H1 (cell line): Measurements from ENCODE around the gene ZIC5. TPM values are rescaled to one million over a fixed set of nuclear protein-coding genes. Genes with fewer than 3 reads are reported as not detected.

ENCODE experiments used
- KDM4A ChIP-seq: IDR thresholded peaks from one replicate; pipeline ENCODE4 v1.7.1; 2012; ENCODE audit warnings: low read depth, mild to moderate bottlenecking, moderate library complexity, low read length, inconsistent platforms; ENCODE audit not compliant: severe bottlenecking
- polyA plus RNA-seq, 7 experiments: library from polyadenylated mRNA; depleted of rRNA in 3 of 7; stranded (reverse) in 5 of 7; unstranded in 2 of 7; fragments of >200 nt in 5 of 7; fragments of 200-250 nt in 2 of 7; gene quantifications; 1 replicate in 5 of 7; 2 replicates in 1 of 7; 4 replicates in 1 of 7; pipeline versions ENCODE4 v1.2.1 to v1.2.3, GENCODE V29; 2011 to 2013; ENCODE audit warnings: missing spikeins in 2 of 7, mixed read lengths in 2 of 7
- total RNA-seq: library from RNA; stranded (reverse); fragmentation: NEBNext Ultra II Directional; extraction: Animal tissue kit (Norgen Biotek cat#: 25700); gene quantifications from 2 replicates; pipeline ENCODE4 v1.2.1, GENCODE V29; 2021
- TF ChIP-seq, protein P1 (sequence below): fragments of 300-600 bp; sonication (generic); IDR thresholded peaks from 2 replicates; pipeline ENCODE4 v1.7.1; 2012; ENCODE audit warnings: low read length, moderate library complexity, mild to moderate bottlenecking, inconsistent platforms; ENCODE audit not compliant: insufficient replicate concordance
- TF ChIP-seq, protein P2 (sequence below): IDR thresholded peaks from 2 replicates; pipeline ENCODE4 v1.6.1; 2012; ENCODE audit warnings: inconsistent platforms
- TF ChIP-seq, protein P3 (sequence below), 3 experiments: IDR thresholded peaks; 1 replicate in 2 of 3; 2 replicates in 1 of 3; pipeline versions ENCODE4 v1.5.1 to v1.6.1; 2011; ENCODE audit warnings: low read length in 3 of 3, mild to moderate bottlenecking in 3 of 3, inconsistent platforms in 2 of 3, low read depth in 1 of 3, moderate library complexity in 1 of 3; ENCODE audit not compliant: insufficient read depth in 1 of 3; ENCODE audit errors: control extremely low read depth in 1 of 3
- TF ChIP-seq, protein P4 (sequence below): IDR thresholded peaks from 2 replicates; pipeline ENCODE4 v1.6.1; 2011; ENCODE audit warnings: low read depth, mild to moderate bottlenecking, low read length; ENCODE audit not compliant: insufficient read depth

ZIC5 gene
- total and polyA plus RNA-seq, 2 of the 8 experiments (the other 6 are each of a cell fraction or from before 2014, with no cell fraction given): 14.2 to 52.7 TPM

DNA sequence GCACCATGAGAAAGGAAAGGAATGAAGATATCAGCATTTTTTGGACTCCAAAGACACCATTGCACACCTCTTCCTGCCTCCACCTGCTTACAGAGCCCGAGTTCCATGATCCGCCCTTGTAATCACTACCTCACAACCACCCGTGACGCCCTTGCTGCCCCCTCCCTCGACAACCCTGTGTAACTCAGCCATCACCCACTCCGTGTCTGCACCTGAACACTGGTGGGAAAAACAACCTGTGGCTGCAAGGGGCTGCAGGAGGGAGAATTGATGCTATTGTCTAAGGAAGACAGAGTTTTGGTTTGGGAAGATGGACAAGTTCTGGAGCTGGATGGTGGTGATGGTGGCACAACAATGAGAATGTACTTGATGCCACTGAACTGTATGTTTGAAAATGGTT lies 27.0 kb downstream of the ZIC5 start (continued):
- TF ChIP-seq, protein P1, sequence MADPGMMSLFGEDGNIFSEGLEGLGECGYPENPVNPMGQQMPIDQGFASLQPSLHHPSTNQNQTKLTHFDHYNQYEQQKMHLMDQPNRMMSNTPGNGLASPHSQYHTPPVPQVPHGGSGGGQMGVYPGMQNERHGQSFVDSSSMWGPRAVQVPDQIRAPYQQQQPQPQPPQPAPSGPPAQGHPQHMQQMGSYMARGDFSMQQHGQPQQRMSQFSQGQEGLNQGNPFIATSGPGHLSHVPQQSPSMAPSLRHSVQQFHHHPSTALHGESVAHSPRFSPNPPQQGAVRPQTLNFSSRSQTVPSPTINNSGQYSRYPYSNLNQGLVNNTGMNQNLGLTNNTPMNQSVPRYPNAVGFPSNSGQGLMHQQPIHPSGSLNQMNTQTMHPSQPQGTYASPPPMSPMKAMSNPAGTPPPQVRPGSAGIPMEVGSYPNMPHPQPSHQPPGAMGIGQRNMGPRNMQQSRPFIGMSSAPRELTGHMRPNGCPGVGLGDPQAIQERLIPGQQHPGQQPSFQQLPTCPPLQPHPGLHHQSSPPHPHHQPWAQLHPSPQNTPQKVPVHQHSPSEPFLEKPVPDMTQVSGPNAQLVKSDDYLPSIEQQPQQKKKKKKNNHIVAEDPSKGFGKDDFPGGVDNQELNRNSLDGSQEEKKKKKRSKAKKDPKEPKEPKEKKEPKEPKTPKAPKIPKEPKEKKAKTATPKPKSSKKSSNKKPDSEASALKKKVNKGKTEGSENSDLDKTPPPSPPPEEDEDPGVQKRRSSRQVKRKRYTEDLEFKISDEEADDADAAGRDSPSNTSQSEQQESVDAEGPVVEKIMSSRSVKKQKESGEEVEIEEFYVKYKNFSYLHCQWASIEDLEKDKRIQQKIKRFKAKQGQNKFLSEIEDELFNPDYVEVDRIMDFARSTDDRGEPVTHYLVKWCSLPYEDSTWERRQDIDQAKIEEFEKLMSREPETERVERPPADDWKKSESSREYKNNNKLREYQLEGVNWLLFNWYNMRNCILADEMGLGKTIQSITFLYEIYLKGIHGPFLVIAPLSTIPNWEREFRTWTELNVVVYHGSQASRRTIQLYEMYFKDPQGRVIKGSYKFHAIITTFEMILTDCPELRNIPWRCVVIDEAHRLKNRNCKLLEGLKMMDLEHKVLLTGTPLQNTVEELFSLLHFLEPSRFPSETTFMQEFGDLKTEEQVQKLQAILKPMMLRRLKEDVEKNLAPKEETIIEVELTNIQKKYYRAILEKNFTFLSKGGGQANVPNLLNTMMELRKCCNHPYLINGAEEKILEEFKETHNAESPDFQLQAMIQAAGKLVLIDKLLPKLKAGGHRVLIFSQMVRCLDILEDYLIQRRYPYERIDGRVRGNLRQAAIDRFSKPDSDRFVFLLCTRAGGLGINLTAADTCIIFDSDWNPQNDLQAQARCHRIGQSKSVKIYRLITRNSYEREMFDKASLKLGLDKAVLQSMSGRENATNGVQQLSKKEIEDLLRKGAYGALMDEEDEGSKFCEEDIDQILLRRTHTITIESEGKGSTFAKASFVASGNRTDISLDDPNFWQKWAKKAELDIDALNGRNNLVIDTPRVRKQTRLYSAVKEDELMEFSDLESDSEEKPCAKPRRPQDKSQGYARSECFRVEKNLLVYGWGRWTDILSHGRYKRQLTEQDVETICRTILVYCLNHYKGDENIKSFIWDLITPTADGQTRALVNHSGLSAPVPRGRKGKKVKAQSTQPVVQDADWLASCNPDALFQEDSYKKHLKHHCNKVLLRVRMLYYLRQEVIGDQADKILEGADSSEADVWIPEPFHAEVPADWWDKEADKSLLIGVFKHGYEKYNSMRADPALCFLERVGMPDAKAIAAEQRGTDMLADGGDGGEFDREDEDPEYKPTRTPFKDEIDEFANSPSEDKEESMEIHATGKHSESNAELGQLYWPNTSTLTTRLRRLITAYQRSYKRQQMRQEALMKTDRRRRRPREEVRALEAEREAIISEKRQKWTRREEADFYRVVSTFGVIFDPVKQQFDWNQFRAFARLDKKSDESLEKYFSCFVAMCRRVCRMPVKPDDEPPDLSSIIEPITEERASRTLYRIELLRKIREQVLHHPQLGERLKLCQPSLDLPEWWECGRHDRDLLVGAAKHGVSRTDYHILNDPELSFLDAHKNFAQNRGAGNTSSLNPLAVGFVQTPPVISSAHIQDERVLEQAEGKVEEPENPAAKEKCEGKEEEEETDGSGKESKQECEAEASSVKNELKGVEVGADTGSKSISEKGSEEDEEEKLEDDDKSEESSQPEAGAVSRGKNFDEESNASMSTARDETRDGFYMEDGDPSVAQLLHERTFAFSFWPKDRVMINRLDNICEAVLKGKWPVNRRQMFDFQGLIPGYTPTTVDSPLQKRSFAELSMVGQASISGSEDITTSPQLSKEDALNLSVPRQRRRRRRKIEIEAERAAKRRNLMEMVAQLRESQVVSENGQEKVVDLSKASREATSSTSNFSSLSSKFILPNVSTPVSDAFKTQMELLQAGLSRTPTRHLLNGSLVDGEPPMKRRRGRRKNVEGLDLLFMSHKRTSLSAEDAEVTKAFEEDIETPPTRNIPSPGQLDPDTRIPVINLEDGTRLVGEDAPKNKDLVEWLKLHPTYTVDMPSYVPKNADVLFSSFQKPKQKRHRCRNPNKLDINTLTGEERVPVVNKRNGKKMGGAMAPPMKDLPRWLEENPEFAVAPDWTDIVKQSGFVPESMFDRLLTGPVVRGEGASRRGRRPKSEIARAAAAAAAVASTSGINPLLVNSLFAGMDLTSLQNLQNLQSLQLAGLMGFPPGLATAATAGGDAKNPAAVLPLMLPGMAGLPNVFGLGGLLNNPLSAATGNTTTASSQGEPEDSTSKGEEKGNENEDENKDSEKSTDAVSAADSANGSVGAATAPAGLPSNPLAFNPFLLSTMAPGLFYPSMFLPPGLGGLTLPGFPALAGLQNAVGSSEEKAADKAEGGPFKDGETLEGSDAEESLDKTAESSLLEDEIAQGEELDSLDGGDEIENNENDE: no peak
- TF ChIP-seq KDM4A: no peak
- TF ChIP-seq, protein P2, sequence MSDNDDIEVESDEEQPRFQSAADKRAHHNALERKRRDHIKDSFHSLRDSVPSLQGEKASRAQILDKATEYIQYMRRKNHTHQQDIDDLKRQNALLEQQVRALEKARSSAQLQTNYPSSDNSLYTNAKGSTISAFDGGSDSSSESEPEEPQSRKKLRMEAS: no peak
- TF ChIP-seq, protein P3, sequence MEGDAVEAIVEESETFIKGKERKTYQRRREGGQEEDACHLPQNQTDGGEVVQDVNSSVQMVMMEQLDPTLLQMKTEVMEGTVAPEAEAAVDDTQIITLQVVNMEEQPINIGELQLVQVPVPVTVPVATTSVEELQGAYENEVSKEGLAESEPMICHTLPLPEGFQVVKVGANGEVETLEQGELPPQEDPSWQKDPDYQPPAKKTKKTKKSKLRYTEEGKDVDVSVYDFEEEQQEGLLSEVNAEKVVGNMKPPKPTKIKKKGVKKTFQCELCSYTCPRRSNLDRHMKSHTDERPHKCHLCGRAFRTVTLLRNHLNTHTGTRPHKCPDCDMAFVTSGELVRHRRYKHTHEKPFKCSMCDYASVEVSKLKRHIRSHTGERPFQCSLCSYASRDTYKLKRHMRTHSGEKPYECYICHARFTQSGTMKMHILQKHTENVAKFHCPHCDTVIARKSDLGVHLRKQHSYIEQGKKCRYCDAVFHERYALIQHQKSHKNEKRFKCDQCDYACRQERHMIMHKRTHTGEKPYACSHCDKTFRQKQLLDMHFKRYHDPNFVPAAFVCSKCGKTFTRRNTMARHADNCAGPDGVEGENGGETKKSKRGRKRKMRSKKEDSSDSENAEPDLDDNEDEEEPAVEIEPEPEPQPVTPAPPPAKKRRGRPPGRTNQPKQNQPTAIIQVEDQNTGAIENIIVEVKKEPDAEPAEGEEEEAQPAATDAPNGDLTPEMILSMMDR (IDR thresholded peaks at IDR 0.05; ENCODE audit: control extremely low read depth in 1 of 3, insufficient read depth in 1 of 3, low read depth in 1 of 3, low read length in 3 of 3): no peak
- TF ChIP-seq, protein P4, sequence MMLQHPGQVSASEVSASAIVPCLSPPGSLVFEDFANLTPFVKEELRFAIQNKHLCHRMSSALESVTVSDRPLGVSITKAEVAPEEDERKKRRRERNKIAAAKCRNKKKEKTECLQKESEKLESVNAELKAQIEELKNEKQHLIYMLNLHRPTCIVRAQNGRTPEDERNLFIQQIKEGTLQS: no peak
